ENCODE results near the gene HSPA1L.

- TF ChIP-seq CTCF (IDR thresholded peaks at IDR 0.05 in 2 of 3, conservative IDR thresholded peaks at IDR 0.05 in 1 of 3; ENCODE audit: control insufficient read depth in 2 of 3, extremely low read depth in 1 of 3, insufficient read depth in 1 of 3, low read depth in 3 of 3, low read length in 3 of 3): no peak
- TF ChIP-seq SRF (IDR thresholded peaks at IDR 0.05; ENCODE audit: low read depth in 2 of 2, low read length in 2 of 2): no peak
- no peak for TF ChIP-seq CBX3 (IDR thresholded peaks at IDR 0.05; ENCODE audit: borderline replicate concordance, low read depth)
Observed at GRCh38 chr6:31851485-31851832, 36.4 kb upstream of the HSPA1L start.

All from GM12878 (cell line).